Epithelial cell of umbilical artery (primary cell): ENCODE measurements around the gene IRX4. TPM values are rescaled to one million over a fixed set of nuclear protein-coding genes. Genes with fewer than 3 reads are reported as not detected.

Source experiments
- total RNA-seq: library from RNA; depleted of rRNA; stranded (reverse); fragments of >200 nt; gene quantifications from 2 replicates; pipeline ENCODE4 v1.2.3, GENCODE V29; 2014

IRX4 gene
- not detected in 2 replicates for total RNA-seq

GRCh38 chr5:1882337-1883119 lies at the start of gene IRX4:
TSS of gene IRX4 (minus strand) at chr5:1882925. CDS start at chr5:1882647, 278 bp downstream.

Other genes with a start within 250 kb of the IRX4 start
- gene MRPL36, start 83.1 kb downstream of the IRX4 start, total RNA-seq = 40.4 and 61.7 TPM in 2 replicates
- gene NDUFS6, start 81.5 kb downstream of the IRX4 start, total RNA-seq = 47.3 and 91.6 TPM in 2 replicates